Measurements from ENCODE around the gene GPR153.

GPR153 gene

DNA sequence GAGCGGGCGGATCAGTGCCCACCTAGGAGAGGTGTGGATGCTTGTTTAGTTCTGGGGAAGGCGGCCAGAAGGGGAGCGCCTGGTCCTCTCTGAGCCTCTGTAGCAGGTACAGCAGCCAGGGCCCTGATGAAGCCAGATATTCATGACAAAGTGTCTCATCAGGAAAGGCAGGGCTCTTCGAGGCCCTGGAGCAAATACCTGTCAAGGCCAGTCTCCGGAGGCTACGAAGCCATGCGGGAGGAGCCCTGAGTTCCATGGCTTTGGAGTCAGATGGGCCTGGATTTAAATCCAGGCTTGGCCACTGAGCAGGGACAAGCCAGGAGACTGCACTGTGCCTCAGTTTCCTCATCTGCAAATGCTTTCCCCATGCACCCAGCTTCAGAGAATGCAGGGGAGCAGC is 25.4 kb upstream of the GPR153 start:
- DNase-seq = no peak

DNA sequence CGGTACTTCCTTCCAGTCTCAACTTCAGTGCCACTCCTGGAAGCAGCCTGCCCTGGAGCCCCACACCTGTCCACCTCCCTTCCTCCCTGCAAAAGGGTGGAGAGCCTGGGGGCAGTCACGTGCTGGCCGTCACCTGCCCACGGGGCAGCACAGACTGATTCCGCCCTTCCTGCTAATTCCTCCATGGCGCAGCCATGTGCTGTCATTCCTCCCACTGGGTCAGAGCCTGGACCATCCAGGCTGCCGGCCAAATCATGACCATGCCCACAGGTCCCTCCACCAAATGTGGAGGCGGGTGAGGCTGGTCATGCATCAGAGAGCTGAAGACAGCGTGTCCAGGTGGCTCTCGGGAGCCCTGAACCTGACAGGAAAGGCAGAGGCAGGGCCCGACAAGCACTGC is 24.4 kb upstream of the GPR153 start:
- DNase-seq = no peak

DNA sequence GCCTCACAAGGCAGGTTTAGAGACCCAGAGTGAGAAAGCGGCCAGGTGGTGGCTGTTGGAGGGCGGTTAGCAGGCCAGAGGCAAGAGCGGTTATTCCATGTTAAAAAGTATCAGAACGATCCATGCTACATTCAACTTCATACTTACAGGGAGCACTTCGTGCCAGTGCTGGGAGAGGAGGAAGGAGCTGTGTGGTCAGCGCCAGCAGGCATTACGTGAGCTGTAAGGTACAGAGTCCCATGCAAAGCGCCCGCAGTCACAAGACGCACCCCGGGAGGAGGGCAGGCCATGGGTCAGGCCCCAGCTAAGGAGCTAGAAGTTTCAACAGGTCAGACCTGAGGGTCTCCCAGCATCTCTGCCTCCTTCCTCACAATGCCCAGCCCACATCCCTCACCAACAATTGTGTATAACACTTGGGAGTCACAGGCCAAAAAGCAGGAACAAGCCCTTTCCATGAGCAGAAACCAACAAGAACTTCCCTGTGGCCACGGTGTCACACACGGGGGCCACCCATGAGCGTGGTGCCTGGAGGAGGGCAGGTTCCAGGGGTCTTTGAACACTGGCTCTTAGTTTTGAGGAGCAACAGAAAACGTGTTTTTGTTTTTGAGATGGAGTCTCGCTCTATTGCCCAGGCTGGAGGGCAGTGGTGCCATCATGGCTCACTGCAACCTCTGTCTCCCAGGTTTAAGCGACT is 21.8 kb upstream of the GPR153 start:
- no peak for DNase-seq

DNA sequence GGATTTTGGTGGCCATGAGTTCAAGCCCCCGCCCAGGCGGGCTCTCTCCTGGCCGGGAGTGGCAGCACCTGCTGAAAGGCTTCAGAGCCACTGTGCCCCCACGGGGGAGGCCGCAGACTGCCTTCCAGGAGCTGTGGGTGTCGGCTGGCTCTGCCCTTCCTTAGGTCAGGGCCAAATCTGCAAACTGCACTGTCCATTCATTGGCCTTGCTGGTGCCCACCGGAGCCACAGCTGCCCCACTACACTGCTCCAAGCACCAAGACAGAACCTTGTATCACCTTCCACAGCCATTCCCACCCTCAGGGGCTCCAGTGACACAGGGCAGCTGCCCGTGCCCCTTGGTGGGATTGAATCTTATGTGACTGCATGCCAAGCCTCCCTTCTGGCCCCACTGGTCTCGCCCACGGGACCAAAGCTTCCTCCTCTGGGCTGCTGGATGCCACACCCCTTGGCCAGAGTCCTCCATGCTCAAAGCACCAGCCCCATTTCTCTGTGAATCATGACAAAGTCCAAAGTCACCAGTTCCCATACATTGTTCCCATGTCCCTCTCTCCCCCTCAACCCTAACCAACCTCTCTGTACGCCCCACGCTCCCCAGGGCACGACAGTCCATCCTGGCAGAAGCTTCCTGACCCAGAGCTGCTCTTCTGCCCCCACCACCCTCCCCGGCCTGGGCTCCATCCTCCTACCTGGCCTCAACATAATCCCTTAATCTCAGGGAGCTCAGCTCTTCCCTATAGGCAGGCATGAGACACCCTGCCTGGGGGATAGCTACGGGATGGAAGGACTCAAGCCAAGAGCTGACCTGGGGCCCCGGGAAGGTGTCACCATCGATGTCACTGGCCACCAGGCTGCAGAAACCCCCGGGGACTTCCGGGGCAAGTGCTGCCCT is 20.9 kb upstream of the GPR153 start:
- no peak for DNase-seq

DNA sequence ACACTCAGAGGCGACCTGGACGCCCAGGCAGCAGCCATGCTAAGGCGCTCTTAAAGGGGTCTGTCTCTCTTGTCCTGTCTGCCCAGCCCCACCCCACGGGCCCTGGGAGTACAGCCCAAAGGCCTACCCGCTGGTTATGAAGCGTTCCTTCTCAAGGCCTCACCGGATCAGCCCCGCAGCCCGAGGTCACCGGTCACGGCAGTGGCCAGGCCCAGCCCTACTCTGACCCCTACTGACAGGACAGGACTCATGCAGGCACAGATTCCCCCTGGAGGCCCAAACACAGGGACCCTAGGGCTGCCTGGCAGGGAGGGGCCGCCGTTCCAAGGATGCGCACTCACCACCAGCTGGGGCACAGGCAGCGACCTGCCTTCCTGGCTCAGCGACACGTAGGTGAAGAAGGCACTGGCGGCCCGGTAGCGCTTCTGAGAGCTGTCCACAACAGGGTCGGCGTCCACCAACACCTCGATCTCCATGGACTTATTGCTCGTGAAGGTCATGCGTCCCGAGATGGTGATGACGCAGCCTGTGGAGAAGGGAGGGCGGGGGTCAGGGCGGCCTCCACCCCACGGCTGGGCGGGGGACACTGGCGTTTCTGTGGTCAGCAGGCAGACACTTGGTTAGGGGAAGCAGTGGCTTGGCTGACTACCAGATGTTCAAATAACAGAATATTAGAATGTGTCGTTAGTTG is 20.0 kb upstream of the GPR153 start:
- DNase-seq = no peak

DNA sequence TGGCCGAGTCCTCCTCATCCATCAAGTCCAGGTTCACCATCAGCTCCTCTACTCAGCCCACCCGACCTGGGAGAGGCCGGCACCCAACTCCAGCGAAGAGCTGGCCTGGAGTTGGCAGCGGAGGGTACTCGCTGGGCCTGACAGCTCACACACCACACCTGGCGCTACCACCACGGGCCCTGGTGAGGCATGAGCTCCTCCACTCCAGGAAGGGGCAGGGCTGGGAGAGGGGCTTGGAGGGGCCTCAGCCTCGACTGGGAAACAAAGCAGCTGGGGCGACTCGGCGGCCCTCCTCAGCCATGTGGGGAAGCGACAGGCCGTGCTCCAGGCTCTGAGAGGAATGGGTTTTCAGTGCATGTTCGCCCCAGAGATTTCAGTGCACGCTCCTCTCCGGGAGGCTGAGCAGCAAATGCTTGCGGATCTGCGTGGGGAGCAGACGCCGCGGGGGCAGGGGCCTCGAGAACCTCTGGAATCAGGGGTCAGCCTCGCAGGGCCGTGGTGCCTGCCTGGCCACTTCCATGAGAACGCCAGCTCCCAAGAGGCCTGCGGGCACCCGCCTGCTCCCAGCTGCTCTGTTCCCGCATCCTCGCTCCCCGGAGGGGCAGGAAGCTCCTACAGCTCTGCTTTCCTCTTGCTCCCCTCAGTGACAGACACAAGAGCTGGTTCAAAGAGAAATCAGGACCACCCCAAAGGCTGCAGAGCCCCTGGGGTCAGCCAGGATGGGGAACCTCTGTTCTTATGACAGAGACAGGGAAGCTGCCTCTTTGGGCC is 18.9 kb upstream of the GPR153 start:
- no peak for DNase-seq

DNA sequence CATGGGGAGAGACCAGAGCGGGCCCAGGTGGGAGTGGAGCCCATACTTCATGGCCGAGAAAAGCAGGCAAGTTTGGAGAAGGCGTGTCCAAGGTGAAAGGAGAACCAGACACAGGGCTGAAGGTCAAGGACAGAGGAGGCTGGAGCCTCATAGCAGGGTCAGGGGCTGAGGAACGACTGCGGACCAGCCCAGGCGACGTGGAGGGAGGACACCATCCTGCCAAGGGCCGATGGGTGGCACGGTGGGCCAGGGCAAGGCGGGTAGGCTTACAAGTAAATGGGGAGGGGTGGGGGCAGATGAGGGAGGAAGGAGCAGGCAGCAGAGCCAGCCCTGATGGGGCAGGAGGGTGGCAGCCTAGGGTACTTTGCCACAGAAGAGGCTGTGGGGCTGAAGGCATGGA is 18.2 kb upstream of the GPR153 start:
- no peak for DNase-seq

DNA sequence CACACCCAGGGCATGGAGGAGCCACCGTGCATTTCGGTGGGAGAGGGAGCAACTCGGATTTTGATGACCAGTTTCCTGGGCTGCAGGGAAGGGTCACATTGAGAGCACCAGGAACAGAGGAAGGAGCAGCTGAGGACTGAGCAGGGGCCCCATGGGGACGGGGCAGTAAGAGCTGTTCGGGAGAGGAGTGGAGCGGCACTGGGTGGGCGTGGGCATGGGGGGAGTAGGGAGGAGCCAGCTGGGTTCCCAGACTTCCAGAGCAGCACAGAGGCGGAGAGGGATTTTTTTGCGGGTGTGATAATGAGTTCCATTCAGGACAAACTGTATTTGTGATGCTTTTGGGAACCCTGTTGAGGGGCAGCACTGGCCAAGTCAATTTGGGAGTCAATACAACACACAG is 17.4 kb upstream of the GPR153 start:
- no peak for DNase-seq

DNA sequence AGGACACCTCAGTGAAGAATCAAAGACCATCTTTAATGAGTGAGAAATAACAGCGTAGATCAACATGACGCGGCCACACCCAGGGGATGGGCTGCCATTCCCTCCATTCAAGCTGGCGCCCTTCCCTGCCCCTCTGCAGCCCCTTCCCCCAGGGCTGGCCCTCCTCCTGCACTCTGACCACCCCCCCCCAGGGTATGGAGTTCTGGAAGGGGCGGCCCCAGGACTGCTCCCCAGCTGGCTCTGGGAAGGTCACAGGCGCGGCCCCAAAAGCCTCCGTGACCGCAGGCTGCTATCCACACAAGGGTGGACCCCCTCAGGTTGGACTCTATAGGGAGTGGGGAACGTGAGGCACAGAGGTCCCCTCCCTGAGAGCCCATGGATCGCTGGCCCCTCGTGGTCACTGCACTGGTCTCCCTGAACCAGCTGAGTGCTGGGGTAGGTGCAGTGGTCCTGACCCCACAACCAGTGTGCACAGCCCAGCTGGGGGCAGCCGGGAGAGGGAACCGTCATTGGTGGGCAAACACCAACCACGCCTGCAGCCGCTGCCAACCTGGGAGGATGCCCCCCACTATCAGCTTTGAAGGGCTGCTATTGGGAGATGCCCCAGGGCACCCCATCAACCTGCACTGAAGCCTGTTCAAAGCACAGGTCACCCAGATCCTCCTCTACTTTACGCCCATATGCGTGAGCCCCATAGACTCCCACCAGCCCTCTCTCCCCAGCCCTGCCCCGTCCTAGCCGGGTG is 16.1 kb upstream of the GPR153 start:
- DNase-seq = no peak

DNA sequence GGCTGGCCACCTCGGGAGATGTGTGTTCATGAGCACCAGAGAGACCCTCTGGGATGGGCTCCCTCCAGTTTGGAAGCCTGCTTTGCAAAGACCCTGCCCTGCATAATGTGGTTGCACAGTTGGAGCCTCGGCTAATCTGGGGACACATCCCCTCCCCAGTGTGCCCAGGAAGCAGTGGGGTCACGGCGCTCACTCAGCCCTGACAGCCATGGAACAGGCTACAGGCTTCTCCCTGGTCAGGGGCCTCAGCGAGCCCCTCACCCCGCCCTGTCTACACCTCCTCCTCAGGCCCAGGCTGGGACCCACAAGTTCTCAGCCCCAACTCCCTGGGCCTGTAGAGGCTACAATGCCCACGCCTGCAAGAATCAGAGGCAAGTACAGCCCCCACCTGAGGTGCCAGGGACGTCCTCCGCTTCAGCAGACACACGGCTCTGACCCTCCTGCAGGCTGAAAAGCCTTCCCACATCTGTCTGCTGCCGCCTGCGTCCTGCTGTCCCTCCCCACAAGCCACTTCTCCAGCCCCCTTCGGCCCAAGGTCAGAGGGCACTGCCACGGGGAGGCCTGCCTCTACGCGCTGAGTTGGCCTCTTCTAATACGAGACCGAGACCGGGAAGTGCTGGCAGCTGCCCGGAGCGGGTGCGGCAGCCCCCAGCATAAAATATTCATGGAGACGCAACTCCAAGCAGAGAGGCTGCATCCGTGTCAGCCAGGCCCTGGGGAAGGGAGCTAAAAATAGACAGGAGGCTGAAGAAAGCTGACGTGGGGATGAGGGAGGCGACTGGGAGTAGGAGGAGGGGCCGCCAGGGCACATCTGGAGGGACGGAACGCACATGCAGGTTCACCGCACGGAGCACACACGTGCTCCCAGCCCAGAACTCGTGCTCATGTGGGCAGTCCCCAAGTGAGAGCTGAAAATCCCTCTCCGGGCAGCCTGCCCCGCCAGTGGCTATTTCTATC is 15.2 kb upstream of the GPR153 start:
- DNase-seq = peak; percentile 78

DNA sequence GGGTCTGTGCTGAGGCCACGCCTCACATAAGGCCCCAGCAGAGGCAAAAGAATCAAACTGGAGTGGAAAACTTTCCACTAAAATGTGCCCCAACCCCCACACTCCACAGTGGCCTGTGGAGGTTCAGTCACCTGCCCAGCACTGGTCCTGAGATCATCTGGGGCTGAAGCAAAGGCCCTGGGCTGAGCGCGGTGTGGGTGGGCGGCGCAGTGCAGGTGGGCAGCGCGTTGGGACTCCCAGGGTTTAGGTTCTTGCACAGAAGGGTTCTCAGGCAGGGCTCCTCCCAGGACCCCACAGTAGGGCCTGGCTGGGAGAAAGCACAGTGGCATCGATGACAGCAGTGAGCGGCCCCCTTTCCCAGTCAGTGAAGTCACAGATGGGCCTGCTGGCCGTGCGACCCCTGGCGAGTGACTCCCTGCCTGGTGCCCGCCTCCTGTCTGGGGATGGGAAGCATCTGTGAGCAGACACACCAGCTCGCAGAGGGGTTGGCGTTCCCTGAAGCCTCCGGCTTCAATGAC is 13.8 kb upstream of the GPR153 start:
- DNase-seq = no peak

DNA sequence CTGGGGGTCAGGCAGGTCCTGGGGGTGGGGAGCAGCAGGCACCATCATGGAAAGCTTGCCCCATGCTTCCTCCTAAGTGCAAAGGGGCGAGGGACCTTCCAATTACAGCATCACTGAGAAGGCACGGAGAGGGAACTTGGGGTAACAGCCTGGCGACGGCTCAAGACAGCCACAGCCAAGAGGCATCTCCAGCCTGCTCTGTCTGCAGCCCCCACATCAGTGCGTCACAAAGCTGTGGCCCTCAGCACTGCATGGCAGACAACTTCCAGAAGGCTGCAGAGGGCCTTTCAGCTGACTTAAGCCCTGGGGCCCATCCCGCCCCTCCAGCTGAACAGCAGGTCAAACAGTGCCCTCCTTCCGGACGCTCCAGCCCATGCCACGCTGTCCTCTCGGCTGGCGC is 13.2 kb upstream of the GPR153 start:
- DNase-seq = no peak

DNA sequence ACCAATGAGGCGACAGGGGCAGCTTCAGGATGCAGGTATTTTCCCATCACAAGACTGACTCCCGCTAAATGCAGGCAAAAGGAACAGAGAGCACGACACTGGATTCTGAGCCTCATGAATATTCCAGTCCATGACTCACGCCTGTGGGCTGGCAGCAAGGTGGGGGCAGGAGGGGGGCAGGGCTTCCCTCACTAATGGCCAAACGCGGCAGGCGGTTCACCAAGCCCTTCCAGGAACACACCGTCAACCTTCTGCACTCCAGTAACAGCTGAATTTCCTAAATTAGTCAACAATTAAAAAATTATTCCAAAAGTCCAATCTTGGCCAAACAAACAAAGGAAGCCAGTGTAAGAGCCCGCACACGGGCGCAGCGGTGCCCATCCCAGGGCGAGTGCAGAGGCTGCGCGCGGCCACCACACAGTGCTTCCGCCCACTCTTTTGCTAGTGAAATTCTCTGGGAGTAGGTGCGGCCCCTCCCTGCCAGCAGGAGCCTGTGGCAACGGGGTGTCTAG is 12.5 kb upstream of the GPR153 start:
- no peak for DNase-seq

DNA sequence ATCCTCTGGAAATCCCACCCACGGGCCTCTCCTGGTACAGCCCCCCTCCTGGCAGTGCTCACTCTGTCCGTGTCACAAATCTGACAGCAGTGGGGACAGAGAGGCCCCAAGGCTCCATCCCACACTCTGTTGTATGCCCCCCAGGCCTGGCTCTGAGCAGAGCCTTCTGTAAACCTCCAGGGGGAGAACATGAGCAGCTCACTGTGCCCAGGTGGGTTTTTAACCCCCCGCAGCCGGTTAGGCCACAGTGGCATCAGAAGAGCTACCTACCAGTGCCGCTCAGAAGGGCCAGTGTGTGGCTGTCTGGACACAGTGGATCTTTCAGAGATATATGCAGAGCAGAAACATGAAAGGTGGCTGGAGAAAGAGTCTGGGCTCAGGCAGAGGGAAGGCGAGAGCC is 12.0 kb upstream of the GPR153 start:
- DNase-seq = no peak

DNA sequence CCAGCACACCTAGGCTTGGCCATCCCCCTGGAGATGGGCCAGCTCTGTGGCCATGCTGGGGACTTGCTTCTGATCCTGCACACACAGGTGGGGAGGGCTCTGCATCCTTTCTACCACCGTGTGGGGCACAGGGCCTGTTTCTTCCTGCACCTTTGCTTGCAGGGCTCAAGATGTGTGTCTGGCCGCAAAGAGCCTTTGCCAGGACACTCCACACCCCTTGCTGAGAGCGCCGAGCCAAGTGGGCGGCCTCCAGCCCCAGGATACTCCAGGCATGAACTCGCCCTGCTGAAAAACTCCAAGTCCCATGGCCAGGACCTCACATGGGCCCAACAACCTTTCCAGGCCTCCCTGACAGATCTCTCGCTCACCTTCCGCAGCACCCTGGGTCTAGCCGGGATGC is 11.6 kb upstream of the GPR153 start:
- no peak for DNase-seq

DNA sequence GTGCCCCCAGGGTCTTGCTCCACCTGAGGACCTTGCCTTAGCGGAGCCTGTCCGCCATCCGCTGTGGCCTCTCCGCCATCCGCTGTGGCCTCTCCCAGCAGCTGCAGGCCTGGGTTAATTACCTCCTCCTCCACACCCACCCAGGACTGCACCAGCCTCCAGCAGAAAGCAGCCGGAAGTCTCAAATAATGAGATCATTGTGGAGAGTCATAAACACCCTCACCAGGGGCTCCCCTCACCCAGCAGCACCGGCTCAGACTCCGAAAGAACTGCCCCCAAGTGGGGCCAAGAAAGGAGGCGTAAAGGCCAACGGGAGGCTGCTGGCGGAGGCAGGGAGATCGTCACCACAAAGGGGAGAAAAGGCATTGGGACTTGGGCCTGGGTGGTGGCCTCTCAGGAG is 10.7 kb upstream of the GPR153 start:
- peak; percentile 86 for DNase-seq

DNA sequence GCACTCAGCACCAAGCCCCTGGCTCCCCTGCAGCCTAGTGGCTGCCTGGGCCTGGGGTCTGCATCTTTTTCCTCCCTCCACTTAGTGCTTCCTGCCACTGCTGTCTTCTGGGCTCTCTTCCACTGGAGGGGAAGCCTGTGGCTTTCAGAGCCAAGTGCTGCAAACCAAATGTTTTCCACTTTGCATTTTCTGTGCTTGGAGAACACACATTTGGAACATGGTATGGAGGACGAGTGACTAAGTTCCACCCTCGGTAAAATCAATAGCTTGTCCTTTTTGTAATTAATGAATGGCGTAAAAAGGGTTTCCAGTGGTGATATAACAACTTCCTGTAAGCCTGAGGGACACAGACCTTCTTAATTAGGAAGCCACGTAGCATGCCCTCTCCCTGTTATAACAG is 10.1 kb upstream of the GPR153 start:
- DNase-seq = no peak

DNA sequence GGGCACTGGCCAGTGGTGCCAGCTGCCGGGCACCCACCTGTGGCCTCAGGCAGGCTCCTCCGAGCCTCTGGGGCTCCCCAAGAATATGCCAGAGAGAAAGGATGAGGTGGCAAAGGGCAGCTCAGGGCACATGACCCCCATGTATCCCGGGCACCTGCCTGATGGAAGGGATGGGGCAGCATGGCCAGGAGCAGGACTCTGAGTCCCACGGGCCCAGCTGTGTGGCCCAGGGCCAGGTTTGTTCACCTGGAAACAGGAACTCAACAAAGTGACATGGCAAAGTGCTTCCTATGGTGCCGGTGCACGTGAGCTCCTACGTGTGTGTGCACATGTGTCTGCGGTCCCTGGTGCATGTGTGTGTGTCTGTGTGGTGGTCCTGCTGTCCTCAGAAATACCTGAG is 9.5 kb upstream of the GPR153 start:
- DNase-seq = no peak

DNA sequence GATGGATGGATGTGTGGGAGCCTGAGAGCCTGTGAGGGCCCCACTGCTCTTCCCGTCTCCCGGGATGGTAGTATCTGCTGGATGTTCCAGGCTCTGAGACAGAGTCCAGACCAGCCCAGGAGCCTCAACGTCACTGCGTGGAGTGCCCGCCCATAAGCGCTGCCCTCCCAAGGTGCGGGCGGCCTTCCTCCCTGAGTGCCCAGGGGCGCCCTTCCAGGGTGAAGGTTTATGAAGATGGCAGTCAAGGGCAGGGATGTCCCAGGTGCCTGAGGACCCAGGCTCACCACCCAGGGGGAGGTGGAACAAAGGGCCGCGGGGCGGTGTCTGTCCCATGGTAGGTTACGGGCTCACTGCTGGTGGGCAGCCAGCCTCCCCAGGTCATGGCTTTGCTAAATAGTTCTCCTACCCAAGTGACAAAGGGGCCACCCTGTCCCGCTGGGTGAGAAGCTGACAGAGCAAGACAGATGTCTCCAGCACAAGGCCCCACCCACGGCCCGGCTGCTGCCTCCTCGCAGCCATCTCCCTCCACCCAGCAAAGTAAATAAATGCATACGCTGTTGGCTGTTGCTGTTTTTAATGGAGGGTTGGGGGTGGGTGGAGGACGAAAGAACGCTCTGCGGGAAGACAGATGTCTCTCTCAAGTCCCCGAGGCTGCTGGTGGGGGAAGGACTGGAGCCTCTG is 9.0 kb upstream of the GPR153 start:
- peak; percentile 84 for DNase-seq

DNA sequence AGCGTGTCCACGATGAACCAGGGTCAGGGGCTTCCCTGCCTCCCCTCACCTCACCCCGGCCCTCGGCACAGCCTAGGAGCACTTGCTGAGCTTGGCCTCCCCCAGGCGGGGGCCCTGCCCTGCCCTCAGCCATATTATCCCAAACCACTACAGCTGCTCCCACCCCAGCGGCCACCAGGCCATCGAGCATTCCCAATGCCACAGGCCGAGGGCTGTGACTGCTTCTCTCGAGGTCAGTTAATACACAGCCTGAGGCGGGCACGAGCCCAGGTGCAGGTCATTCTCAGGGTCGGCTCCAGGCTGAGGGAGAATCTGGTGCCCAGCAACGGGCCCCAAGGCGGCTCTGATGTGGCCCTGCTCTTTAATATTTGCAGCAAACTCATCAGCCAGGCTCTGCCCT is 8.4 kb upstream of the GPR153 start:
- DNase-seq = no peak

All from NCI-H1092 treated with DMSO at 0.1 percent for 48 hours (cell line).